8988T (cell line): ENCODE results near the gene RANBP3.

Source experiments
- DNase-seq: peaks from one replicate; pipeline ENCODE4 v3.0.0; 2011

The RANBP3 gene

GRCh38 chr19:5947435-5947834, 30.5 kb downstream of the RANBP3 start:
- no peak for DNase-seq

GRCh38 chr19:5943623-5944022, 34.3 kb downstream of the RANBP3 start:
- DNase-seq, result no peak

GRCh38 chr19:5943045-5943444, 34.9 kb downstream of the RANBP3 start:
- DNase-seq, result no peak

- no peak for DNase-seq
These were observed 36.3 kb downstream of the RANBP3 start for GRCh38 chr19:5941673-5942072.

DNA sequence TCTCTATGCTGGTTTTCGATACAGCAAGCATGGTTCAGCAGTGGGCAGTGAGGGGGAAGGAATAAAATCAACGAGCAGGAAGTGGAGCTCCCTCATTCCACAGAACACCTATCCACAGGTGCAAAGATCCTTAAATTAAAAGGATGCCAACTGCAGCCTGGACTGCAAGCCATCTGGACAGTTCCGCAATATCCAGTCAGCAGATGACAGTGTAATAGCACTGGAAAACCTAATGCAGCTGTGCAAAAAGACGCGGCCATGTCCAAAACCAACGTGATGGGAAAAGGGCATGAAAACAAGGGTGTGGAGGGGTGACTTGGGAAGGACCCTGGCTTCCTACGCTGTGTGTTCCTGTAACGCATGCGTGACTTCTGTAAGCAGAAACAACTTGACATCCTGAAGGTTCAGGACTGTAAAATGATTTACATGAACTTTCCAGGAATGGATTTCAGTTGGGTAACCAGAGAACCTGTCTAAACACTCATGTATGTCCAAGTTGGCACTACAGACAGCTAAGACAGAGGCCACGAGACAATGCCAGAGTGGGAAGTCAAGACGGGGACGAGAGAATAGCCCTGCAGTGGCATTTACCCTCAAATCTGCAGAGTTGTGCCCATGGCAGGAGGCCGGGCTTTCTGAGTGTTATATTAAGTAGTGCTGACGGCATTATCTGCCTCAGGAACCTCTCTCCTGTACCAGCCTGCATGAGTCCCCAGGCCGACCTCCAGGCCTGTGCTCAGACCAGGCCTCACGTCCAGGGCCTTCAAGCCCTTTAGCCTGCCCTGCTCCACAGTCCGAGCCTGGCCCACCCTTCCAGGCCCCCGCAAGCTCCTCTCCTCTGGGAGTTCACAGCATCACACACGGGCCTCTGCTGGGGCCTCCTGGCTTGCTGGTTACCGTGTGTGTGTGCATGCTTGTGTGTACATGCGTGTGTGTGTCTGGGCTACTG, 37.4 kb downstream of the RANBP3 start:
- DNase-seq, result no peak

- DNase-seq, result no peak
These were observed 40.4 kb downstream of the RANBP3 start for GRCh38 chr19:5937550-5937949.

GRCh38 chr19:5936292-5936592, 41.7 kb downstream of the RANBP3 start:
- DNase-seq, result no peak

DNA sequence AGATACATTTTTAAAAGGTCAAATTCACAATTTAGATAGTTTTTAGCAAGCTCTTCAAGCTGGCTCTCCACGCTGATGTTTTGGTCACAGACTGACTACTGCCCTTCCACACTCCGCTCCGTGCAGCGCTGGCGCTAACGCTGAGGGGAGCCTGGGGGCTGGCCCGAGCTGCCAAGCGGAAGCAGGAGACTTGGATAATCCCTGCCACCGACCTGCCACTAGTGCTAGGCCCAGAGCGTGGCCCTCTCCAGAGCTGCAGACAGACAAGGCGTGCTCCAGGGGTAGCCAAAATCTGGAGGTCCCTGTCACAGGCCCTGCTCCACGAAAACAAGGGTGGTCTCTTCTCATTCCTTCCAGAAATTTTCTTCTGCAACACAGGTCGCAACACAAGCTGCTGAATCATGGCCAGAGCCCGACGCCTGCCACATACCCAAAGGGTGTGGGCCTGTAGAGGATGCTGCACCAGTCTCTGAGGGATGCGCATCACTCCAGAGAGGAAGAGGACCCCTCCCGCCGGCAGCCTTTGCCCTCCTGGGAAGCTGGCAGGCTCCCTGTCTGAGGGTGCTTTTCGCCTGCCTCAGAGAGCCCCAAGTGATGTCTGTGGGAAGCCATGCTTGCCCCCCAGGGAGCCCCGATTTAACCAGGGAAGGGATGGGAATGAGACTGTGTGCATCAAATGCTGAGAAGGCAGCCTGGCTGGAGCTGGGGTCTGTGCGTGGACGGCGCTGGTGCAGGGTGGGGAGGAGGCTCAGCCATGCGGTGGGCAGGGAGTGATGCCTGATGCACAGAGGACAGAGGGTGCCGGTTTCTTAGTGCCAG, 42.3 kb downstream of the RANBP3 start:
- no peak for DNase-seq

GRCh38 chr19:5934774-5935472, 43.0 kb downstream of the RANBP3 start:
- no peak for DNase-seq

DNA sequence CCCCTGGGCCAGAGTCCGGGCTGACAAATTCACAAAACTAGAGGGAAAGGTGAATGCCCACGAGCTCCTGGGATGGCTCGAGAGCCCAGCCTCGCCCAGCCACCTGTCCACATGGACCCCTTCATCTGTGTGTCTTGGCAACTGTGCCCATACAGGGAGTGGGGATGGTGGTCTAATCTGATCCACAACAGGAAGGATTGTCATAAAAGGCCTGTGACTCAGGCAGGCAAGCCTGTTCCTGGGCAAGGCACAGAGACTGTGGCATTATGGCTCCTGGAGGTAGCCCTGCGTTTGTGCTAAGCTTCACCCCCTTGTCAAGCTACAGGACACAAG, 43.9 kb downstream of the RANBP3 start:
- no peak for DNase-seq

DNA sequence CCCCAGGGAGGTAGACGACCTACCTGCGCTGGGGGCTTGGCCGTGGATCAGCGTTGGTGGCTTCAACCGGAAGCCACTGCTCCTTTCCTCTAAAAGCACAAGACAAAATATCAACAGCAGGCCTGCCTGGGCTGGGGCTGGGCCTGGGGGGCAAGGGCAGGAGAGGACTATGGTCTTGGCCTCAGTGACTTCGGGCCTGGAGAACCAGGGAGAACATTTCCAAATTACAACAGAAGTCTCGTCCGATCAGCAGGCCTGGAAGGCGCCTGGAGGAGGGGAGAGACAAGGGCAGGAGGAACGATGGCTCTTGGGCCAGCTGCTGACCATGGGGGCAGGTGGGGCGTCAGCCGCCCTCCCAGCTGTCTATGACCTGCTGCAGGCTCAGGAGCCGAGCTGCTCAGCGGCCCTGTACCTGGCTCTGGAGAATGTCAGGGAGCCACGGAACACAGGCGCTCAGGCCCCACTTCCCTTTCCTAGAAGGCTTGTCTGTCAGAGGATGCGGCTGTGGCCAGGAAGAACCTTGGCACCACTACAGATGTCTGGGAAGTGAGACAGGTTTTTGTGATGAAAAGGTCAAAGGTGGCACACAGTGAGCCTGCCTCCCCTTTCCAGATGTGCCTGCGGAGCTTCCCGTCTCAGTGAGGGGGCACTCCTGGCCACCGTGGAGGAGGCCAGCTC, 44.4 kb downstream of the RANBP3 start:
- DNase-seq, result no peak

- no peak for DNase-seq
These were observed 45.2 kb downstream of the RANBP3 start for GRCh38 chr19:5932609-5933262.

DNA sequence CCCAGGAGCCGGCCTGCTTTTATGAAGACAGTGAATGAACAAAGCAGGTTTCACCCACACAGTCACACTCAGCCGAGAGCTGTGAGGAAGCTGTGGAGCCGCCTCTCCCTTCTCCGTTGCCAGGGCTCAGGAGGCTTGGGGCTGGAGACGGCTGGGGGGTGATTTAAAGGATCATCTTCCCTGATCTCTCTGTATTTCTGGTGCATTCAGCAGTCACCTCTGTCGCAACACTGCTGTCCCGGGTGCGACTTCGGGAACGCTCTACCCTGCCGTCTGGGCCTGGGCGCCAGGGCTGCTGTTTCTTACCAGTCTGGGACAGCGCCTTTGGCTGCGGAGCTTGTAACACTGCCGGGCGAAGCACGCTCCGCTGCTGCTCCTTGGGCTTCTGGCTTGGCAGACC, 45.8 kb downstream of the RANBP3 start:
- no peak for DNase-seq

- DNase-seq, result no peak
These were observed 46.7 kb downstream of the RANBP3 start for GRCh38 chr19:5931251-5931650.

- no peak for DNase-seq
These were observed 48.3 kb downstream of the RANBP3 start for GRCh38 chr19:5929625-5930024.

DNA sequence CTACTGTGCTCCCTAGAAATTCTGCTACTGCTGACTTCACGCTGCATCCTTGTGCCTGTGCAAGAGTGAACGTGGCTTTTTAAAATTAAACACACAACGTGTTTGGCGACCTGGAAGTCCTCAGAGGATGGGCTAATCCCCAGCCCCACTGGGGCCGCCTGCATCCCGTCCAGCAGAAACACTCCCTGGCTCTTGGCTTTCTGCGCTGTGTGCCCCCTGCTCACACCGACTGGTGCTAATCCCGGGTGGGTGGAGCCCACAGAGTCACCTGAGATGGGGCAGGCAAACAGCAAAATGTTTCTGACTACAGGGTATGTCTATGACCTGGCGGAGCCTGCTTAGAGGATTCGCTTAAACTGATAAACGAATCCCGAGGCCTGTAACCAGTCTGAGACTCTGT, 48.8 kb downstream of the RANBP3 start:
- DNase-seq, result no peak

- DNase-seq, result no peak
These were observed 50.5 kb downstream of the RANBP3 start for GRCh38 chr19:5927441-5927821.

GRCh38 chr19:5926641-5927440, 51.1 kb downstream of the RANBP3 start:
- no peak for DNase-seq

DNA sequence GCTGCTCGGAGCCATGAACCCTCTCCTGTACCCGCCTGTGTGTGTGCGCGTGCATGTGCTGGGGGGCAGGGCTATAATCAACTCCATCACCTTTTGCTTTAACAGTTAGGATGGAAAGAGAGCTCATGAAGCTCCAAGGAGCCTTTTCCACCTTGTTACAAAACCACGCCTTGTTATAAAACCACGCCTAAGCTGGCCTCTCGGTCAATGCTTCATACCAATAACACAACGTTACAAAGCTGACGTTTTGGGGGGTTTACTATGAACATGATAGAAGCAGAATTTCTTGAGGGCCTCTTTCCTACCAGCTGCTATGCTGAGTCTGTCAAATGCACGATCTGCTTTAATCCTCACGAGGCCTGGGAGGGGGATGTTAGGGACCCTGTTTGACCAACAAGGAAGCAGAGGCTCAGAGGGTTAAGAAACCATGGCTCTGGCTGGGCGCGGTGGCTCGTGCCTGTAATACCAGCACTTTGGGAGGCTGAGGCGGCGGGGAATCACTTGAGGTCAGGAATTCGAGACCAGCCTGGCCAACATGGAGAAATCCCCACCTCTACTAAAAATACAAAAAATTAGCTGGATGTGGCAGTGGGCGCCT, 52.0 kb downstream of the RANBP3 start:
- DNase-seq, result no peak

DNA sequence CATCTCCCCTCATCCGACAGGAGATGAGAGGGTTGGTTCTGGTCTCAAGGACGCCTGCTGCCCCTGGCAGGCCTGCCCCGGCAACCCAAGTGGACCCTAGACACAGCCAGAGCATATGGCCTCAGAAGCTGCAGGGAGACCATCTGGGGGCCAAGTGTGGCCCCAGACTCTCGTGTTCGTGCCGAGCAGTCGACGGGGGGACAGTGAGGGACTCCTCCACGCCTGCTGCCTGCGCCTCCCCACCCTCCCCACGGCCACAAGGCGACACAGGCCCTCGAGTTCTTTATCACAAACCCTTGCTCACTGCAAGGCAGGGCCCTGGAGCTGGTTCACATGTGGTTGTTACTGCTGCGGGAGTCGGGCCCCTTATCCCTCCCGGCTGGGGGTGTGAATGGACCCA, 54.6 kb downstream of the RANBP3 start:
- DNase-seq, result no peak

DNA sequence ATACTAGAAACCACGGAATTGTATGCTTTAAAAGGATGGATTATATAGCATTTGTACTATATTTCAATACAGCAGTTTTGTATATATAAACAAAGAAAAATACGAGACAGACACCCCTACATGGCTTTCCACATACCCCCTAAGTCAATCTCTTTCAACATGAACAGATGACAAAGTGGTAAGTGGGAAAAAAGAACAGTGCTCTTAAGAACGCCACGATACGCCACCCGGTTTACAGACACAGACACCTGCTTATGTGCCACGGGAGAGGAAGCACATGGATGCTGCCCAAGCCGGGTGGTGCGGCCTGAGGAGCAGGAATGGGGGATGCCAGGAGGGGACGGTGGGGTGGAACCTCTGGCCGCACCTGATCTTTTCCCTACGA, 55.8 kb downstream of the RANBP3 start:
- no peak for DNase-seq
